ENCODE results near the gene C10orf90.

The C10orf90 gene

DNA sequence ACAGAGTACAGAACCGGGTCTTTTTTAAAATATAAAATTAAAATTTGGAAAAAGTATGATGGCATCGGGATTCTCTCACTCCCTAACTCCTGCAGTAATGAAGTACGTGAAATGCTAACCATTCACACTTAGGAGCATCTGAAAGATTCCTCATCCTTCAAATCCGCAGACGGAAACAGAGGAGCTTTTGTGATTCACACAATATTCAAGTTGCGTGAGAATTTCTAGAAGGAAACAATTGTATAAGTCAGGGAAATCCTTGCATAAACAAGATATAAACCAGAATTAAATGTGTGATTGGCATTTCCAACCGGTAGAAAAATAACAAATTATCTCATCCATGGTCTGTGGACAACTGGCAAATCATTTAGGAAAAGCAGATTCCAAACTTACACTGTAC is 179.0 kb downstream of the C10orf90 start:
- Mint-ChIP-seq H3K9me3 (peaks cover 2 to 14% of the 10 kb centered on the region in 2 donors), H3K27ac (no peak overlapping the region), H3K4me3 (no peak overlapping the region), H3K27me3 (peaks cover 4 to 5% of the 10 kb centered on the region in 2 donors), H3K36me3 (no peaks in the 10 kb centered on the region), H3K4me1 (no peaks in the 10 kb centered on the region)
- no peak for DNase-seq
- no peak for ATAC-seq (replicated peaks)

DNA sequence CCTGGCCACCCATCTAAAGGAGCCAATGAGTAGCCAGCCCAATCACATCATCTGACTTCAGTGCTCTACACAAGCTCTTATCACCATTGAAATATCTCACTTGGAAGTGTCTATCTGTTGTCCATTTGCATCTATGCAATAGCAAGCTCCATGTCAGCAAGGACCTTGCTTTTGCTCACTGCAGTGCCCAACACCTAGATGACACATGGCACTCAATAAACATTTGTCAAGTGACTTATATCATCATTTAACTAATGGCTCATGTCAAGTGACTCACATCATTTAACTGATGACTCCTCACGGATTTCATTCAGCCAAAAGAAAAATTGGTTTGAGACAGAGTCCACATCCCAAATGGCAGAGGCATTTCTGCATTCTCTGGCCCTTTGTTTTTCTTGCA is 189.3 kb downstream of the C10orf90 start:
- H3K36me3 Mint-ChIP-seq: no peaks in the 10 kb centered on the region
- no peak overlapping the region for H3K27ac Mint-ChIP-seq
- no peak overlapping the region for H3K4me3 Mint-ChIP-seq
- ATAC-seq (replicated peaks) (no peak), DNase-seq (no peak)
- H3K4me1 Mint-ChIP-seq: no peaks in the 10 kb centered on the region
- H3K27me3 Mint-ChIP-seq: peaks cover 11 to 16% of the 10 kb centered on the region in 2 donors
- peaks cover 0 to 2% of the 10 kb centered on the region in 2 donors for H3K9me3 Mint-ChIP-seq

DNA sequence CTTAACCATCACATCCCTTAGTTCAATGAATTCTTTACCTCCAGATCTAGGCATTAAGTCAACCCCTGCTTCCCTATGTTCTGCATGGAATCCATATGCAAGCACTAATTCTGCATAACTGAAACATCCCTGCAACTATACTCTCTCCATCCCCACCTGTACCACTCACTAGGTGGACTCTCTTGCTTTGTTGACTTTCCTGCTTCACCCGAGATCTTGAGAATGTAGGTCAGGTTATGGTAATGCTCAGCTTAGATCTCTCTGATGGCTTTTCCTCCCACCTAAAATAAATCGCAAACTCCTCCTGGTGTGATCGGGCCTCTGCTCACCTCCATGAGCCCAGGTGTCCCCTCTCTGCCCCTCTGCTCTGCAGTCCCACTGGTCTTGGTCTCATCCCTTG is 189.8 kb downstream of the C10orf90 start:
- H3K4me1 Mint-ChIP-seq: no peaks in the 10 kb centered on the region
- ATAC-seq (replicated peaks) (no peak), DNase-seq (no peak)
- H3K36me3 Mint-ChIP-seq: no peaks in the 10 kb centered on the region
- H3K9me3 Mint-ChIP-seq: peaks cover 0 to 2% of the 10 kb centered on the region in 2 donors
- H3K27ac Mint-ChIP-seq: no peak overlapping the region
- H3K27me3 Mint-ChIP-seq: peaks cover 11 to 18% of the 10 kb centered on the region in 2 donors
- no peak overlapping the region for H3K4me3 Mint-ChIP-seq

DNA sequence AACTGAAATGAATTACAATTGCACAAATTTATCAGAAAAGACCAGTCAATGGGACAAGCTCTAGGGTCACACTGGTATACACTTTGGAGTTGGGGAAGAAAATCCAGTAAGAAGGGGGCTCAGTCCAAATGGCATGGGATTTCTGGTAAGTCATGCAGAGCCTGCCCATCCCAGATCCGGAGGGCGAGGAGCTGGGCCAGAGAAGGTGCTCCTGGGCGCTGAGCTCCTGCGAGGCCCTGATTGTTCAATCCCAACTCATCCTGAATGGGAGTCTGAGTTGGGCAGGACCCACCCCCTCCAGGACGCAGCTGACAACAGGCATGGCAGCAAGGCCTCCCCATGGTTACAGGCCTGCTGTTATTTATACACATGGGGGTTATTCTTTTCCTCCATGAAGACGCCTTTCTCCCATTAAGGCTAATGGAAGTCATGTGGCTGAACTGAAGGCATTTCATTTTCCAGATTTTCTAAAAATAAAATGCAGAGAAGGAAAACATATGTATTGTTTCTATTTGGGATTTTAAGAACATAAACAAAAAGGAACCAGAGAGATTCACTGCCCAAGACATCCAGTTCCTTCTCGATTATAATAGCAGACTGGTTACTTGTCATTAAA is 191.1 kb downstream of the C10orf90 start:
- H3K27me3 Mint-ChIP-seq: peaks cover 11 to 18% of the 10 kb centered on the region in 2 donors
- H3K4me1 Mint-ChIP-seq: no peaks in the 10 kb centered on the region
- H3K4me3 Mint-ChIP-seq: no peak overlapping the region
- peaks cover 0 to 2% of the 10 kb centered on the region in 2 donors for H3K9me3 Mint-ChIP-seq
- H3K27ac Mint-ChIP-seq: no peak overlapping the region
- no peak for ATAC-seq (replicated peaks)
- no peaks in the 10 kb centered on the region for H3K36me3 Mint-ChIP-seq
- no peak for DNase-seq

DNA sequence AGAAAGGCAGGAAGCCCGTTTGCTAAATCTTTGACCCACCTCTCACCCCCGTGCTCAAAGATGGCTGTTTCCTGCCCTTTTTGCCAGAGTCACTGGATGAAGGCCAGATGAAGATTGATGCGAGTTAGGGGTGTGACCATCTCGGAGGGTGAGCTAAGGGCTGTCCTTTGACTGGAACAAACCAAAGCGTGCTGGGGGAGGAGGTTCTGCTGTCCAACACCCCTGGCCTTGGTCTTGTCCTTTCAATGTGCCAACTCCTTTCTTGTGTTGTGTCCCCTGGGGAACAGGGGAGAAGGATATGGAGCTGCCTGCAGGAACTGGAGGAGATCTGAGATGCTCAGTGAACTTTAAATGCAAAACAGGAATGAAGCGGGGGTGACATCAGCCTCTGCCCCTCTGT is 191.9 kb downstream of the C10orf90 start:
- Mint-ChIP-seq H3K9me3 (peaks cover 0 to 3% of the 10 kb centered on the region in 2 donors), H3K4me3 (no peak overlapping the region), H3K36me3 (no peaks in the 10 kb centered on the region), H3K27ac (no peak overlapping the region), H3K4me1 (no peaks in the 10 kb centered on the region), H3K27me3 (peaks cover 11 to 18% of the 10 kb centered on the region in 2 donors)
- DNase-seq (no peak), ATAC-seq (replicated peaks) (no peak)

DNA sequence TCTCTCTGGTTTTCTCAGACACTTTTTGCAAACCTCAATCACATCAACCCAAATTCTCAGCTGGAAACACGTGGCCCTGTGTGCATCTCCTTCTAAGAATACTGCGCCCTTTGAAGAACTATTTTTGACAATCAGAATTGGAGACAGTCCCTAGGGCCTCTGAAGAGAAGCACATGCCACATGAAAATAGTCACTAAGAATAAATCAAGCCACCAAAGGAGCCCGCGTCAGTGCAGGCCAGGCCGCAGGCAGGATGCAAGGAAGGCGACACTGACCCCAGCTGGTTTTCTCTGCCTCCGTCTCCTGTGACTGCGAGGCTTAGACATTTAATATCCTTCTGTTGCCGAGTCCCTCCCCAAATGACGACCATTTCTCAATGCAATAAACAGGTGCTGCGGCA is 194.2 kb downstream of the C10orf90 start:
- DNase-seq (no peak), ATAC-seq (replicated peaks) (no peak)
- no peak overlapping the region for H3K27ac Mint-ChIP-seq

DNA sequence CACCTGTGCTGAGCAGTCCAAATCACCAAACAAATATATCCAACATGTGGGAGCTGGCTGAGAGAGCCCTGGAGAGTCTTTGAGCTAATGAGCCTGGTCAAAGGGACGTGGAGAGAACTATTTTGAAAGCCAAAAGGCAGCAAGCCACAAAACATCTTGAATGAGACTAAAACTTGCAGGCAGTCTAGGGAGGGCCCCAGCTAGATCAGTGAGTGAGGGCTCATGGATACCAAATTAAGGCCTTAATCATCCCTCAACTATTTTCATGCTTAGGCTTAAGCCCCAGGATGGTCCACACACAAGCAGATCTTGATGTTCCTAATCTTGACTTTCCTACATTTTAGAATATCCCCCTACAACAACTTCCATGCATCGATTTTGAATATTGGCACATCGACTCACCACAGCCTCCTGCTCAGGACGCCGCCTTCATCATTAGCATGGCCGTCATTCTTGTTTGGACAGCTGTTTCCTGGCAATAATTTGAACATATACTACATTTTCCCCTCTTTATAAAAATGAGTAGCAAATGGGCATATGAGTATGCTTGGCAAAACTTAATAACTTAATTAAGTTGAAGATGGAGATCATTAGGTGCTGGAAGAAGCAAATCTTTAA is 195.3 kb downstream of the C10orf90 start:
- DNase-seq (no peak), ATAC-seq (replicated peaks) (no peak)
- Mint-ChIP-seq H3K27ac (no peak overlapping the region), H3K4me3 (no peak overlapping the region), H3K9me3 (peaks cover 0 to 3% of the 10 kb centered on the region in 2 donors), H3K4me1 (no peaks in the 10 kb centered on the region), H3K27me3 (peaks cover 0 to 31% of the 10 kb centered on the region in 2 donors), H3K36me3 (no peaks in the 10 kb centered on the region)

More for the DNA sequence above, 194.2 kb downstream of the C10orf90 start:
- Mint-ChIP-seq H3K9me3 (peaks cover 0 to 3% of the 10 kb centered on the region in 2 donors), H3K4me1 (no peaks in the 10 kb centered on the region), H3K4me3 (no peak overlapping the region), H3K36me3 (no peaks in the 10 kb centered on the region), H3K27me3 (peaks cover 5 to 20% of the 10 kb centered on the region in 2 donors)

DNA sequence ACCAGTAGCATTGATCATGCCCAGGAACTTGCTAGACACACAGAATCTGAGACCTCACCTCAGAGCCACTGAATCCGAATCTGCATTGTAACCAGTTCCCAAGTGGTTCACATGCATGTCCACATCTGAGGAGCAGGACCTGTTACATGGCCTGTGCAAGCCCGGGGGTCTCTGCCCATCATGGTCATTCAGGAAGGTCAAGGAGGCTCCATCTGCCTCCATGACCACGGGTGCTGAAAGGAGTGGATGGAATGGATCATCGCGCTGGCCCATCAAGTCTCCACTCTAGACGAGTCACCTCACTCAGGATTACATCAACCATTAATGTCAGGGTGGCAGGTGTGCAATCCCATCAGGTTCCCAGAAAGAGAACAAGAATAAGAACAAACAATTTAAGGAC is 196.5 kb downstream of the C10orf90 start:
- DNase-seq: no peak
- peaks cover 0 to 3% of the 10 kb centered on the region in 2 donors for H3K9me3 Mint-ChIP-seq
- no peak overlapping the region for H3K27ac Mint-ChIP-seq
- no peak for ATAC-seq (replicated peaks)
- no peaks in the 10 kb centered on the region for H3K4me1 Mint-ChIP-seq
- H3K36me3 Mint-ChIP-seq: no peaks in the 10 kb centered on the region
- H3K27me3 Mint-ChIP-seq: peaks cover 0 to 35% of the 10 kb centered on the region in 2 donors
- H3K4me3 Mint-ChIP-seq: no peak overlapping the region

DNA sequence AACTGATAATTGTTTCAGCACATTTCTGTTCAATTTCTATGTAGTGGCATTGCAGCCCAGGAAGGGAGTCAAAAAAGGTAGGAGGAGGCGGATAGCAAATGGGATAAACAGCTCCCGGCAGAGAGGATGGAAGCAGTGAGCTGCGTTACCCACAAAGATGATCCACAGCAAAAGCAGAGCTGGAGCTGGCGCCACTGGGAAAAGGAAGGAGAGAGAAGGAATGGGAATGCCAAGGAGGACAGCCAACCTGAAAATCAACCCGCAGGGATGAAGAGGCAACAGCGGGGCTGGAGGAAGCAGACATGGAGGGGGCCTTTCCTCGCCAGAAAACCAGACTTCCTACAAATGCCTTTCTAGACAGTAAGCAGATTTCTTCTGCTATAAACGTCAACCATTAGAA is 199.5 kb downstream of the C10orf90 start:
- Mint-ChIP-seq H3K27me3 (peaks cover 0 to 33% of the 10 kb centered on the region in 2 donors), H3K4me3 (no peak overlapping the region), H3K9me3 (peaks cover 0 to 3% of the 10 kb centered on the region in 2 donors), H3K4me1 (no peaks in the 10 kb centered on the region), H3K36me3 (no peaks in the 10 kb centered on the region), H3K27ac (no peak overlapping the region)
- DNase-seq (no peak), ATAC-seq (replicated peaks) (no peak)

DNA sequence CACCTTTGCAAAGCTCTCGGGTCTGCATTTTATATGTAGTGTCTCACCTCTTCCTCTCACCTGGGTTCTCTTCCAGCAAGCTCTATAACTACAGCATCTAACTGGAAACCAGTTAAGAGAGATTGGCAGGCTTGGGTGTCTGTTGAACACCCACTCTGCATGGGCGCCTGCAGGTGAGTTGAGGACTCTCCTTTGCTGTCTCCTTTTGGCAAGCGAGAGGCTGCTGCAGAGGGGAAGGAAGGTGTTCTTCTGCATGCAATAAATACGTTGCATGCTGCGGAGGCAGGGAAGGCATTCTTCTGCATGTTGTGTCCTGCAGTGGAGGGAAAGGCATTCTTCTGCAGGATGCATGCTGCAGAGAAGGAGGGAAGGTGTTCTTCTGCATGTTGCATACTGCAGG is 200.8 kb downstream of the C10orf90 start:
- ATAC-seq (replicated peaks) (no peak), DNase-seq (no peak)
- Mint-ChIP-seq H3K27me3 (peaks cover 0 to 33% of the 10 kb centered on the region in 2 donors), H3K4me1 (no peaks in the 10 kb centered on the region), H3K36me3 (no peaks in the 10 kb centered on the region), H3K27ac (no peak overlapping the region), H3K4me3 (no peak overlapping the region), H3K9me3 (peaks cover 0 to 3% of the 10 kb centered on the region in 2 donors)

DNA sequence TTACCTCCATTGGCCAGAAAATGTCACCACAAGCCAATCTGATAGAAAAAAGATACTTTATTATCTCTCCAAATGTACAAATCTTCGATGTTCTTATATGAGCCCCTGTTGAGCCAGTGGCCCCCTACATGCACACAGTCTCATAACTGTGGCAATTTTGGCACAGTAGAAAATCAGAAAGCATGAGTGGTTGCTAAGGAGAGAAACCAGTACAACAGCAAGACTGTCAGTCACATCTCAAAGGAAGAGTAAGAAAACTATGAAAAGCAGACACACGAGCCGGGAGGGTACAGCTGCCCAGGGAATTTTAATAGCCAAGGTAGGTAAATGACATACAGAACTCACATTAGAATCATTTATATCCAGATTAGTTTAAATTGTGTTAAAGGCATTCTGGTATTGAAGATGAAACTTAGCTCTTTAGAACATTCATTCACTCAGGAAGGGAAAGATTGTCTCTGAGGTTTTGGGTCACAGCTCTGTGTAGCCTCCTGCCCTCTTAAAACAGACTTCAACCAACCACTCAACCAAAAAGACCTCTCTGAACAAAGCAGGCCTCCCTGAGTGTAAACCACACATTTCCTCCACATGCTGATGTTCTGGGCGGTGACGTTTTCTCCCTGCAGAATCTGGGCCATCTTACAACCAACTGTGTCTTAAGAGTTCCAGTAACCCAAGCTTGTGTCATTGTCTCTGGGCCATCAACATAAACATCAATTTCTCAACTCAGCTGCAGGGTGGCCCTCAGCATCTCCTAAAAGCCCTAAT is 201.4 kb downstream of the C10orf90 start:
- Mint-ChIP-seq H3K4me3 (no peak overlapping the region), H3K4me1 (no peaks in the 10 kb centered on the region), H3K36me3 (no peaks in the 10 kb centered on the region), H3K9me3 (peaks cover 0 to 3% of the 10 kb centered on the region in 2 donors), H3K27ac (no peak overlapping the region), H3K27me3 (peaks cover 0 to 33% of the 10 kb centered on the region in 2 donors)
- no peak for DNase-seq
- ATAC-seq (replicated peaks): no peak

DNA sequence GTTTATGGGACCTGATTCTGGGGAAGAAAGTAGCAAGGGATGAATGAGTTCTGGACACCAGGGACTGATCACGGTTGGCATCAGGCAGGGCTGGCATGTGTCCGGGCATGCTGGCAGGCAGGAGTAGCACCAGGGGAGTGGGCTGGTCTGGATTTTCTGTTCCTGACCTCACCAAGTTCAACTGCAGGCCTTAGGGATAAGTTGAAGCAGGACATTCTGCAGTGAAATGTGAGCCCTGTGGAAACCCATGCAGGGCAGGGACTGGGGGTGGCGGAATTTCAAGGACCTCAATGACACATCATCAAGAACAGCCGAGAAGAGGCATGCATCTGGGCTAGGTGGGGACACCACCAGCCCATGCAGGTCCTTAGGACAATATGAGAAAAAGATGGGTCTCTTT is 202.0 kb downstream of the C10orf90 start:
- ATAC-seq (replicated peaks) (no peak), DNase-seq (no peak)
- Mint-ChIP-seq H3K4me1 (no peaks in the 10 kb centered on the region), H3K27me3 (peaks cover 0 to 33% of the 10 kb centered on the region in 2 donors), H3K36me3 (no peaks in the 10 kb centered on the region), H3K27ac (no peak overlapping the region), H3K9me3 (peaks cover 0 to 1% of the 10 kb centered on the region in 2 donors), H3K4me3 (no peak overlapping the region)

DNA sequence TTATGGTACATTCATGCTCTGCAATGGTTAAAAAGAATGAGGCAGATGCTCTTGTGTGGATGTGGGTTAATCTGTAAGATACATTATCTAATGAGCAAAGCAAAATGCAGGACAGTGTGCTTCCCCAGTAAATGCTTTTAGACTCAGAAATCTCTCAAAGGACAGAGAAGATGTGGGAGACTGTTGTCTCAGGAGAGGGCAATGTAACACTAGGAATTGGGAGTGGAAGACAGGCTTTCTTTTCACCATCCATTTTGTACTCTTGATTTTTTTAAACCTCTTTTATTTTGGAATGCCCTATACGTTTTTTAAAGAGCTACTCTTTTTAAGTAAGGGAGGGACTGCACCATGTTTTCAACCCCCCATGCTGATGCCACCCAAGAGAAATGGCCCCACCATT is 204.7 kb downstream of the C10orf90 start:
- DNase-seq: no peak
- no peak for ATAC-seq (replicated peaks)
- Mint-ChIP-seq H3K36me3 (no peaks in the 10 kb centered on the region), H3K4me3 (no peak overlapping the region), H3K27me3 (peaks cover 7 to 21% of the 10 kb centered on the region in 2 donors), H3K4me1 (no peaks in the 10 kb centered on the region), H3K27ac (no peak overlapping the region), H3K9me3 (peaks cover 5 to 7% of the 10 kb centered on the region in 2 donors)

DNA sequence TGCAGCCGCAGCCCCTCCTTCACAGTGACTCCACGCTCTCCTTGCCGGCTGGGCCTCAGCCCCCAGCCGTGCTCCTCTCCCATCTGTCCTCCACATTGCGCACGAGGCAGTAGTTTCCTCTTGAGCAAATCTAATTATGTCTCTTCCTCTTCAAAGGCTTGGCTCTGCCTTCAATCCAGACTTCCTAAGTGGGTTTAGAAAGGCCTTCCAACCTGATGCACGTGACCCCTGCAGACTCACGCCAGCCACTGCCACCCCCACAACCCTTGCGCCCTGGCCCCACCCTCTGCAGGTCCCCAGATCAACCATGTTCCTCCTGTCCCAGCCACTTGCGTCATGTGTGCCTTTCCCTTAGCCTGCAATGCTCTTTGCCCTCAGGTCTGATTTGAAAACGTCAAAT is 207.2 kb downstream of the C10orf90 start:
- Mint-ChIP-seq H3K27ac (no peak overlapping the region), H3K4me1 (no peaks in the 10 kb centered on the region), H3K27me3 (peaks cover 2 to 7% of the 10 kb centered on the region in 2 donors), H3K36me3 (no peaks in the 10 kb centered on the region), H3K4me3 (no peak overlapping the region), H3K9me3 (peaks cover 5 to 7% of the 10 kb centered on the region in 2 donors)
- ATAC-seq (replicated peaks) (no peak), DNase-seq (no peak)
